GM18502 (cell line): ENCODE data around the gene GATA5.

Source experiments
- ATAC-seq: cut with Tn5 transposase; IDR thresholded peaks from one replicate; pipeline ENCODE4 v1.9.1; 2021; ENCODE audit warnings: mild to moderate bottlenecking; ENCODE audit not compliant: unreplicated experiment, poor library complexity

The GATA5 gene

GRCh38 chr20:62458275-62459251 lies 17.2 kb downstream of the GATA5 start:
- ATAC-seq = no peak

GRCh38 chr20:62457831-62458230 lies 18.0 kb downstream of the GATA5 start:
- no peak for ATAC-seq

- ATAC-seq = no peak
These were observed 18.7 kb downstream of the GATA5 start for GRCh38 chr20:62457098-62457497.

- ATAC-seq = no peak
These were observed 19.9 kb downstream of the GATA5 start for GRCh38 chr20:62455929-62456328.

GRCh38 chr20:62454904-62455636 lies 20.7 kb downstream of the GATA5 start:
- no peak for ATAC-seq

GRCh38 chr20:62453186-62453808 lies 22.5 kb downstream of the GATA5 start:
- no peak for ATAC-seq

GRCh38 chr20:62452475-62453095 lies 23.2 kb downstream of the GATA5 start:
- ATAC-seq = no peak

GRCh38 chr20:62451970-62452369 lies 23.8 kb downstream of the GATA5 start:
- no peak for ATAC-seq

GRCh38 chr20:62451156-62451767 lies 24.5 kb downstream of the GATA5 start:
- ATAC-seq = no peak

- no peak for ATAC-seq
These were observed 25.7 kb downstream of the GATA5 start for GRCh38 chr20:62449951-62450691.

- ATAC-seq = no peak
These were observed 27.0 kb downstream of the GATA5 start for GRCh38 chr20:62448788-62449187.

GRCh38 chr20:62448038-62448437 lies 27.8 kb downstream of the GATA5 start:
- no peak for ATAC-seq

GRCh38 chr20:62446888-62447869 lies 28.6 kb downstream of the GATA5 start:
- ATAC-seq = no peak

- ATAC-seq = no peak
These were observed 29.3 kb downstream of the GATA5 start for GRCh38 chr20:62446481-62446880.

- no peak for ATAC-seq
These were observed 30.0 kb downstream of the GATA5 start for GRCh38 chr20:62445553-62446340.

GRCh38 chr20:62444286-62444685 lies 31.5 kb downstream of the GATA5 start:
- no peak for ATAC-seq

- ATAC-seq = no peak
These were observed 33.7 kb downstream of the GATA5 start for GRCh38 chr20:62441987-62442539.
